HepG2 (cell line): ENCODE measurements around the gene EIF2S2.
"Not testable (repeated sequence)": the region's sequence is repeated elsewhere in the genome, so short reads cannot be mapped to it uniquely, and the experiment has no call there.

Source experiments
- ARNT ChIP-seq: fragments of 450-650 bp; IDR thresholded peaks from 2 replicates; pipeline ENCODE4 v1.6.1; 2017
- CTCF ChIP-seq: sonication (generic); formaldehyde crosslinking; IDR thresholded peaks from 2 replicates; pipeline ENCODE4 v1.5.0; 2020; ENCODE audit warnings: mild to moderate bottlenecking, missing genetic modification reagents, moderate library complexity
- POLR2AphosphoS5 ChIP-seq: IDR thresholded peaks from 2 replicates; pipeline ENCODE4 v1.6.1; 2012; ENCODE audit warnings: low read depth, low read length
- SCMH1 ChIP-seq: sonication (generic); formaldehyde crosslinking; IDR thresholded peaks from 2 replicates; pipeline ENCODE4 v1.9.0; 2021; ENCODE audit warnings: missing genetic modification reagents, mild to moderate bottlenecking, borderline replicate concordance
- ZNF780A ChIP-seq: sonication (generic); formaldehyde crosslinking; IDR thresholded peaks from 2 replicates; pipeline ENCODE4 v1.8.0; 2022; ENCODE audit warnings: mild to moderate bottlenecking, missing genetic modification reagents, moderate library complexity

GRCh38 chr20:34152073-34152472, 40.0 kb upstream of the EIF2S2 start:
- TF ChIP-seq ZNF780A; CTCF (CRISPR knock-in tag); POLR2AphosphoS5; ARNT; SCMH1 (CRISPR knock-in tag): not testable (repeated sequence)
